ENCODE measurements around the gene PRLR. TPM values are rescaled to one million over a fixed set of nuclear protein-coding genes. Genes with fewer than 3 reads are reported as not detected.
A peak's percentile ranks its signal among the peaks of the same experiment; 100 is the strongest.

The PRLR gene
- total RNA-seq, 4 donors from 2014 or later = 15.8 to 80.6 (median 48.0) TPM

GRCh38 chr5:35227720-35228119 lies 2.6 kb downstream of the PRLR start:
- intact Hi-C loops (cut with DNase I; ENCODE audit: low total_unique reads) = no loop called here
- Histone ChIP-seq H3K27me3 (no peaks in the 10 kb centered on the region), H3K27ac (peak overlapping the region; percentile 39 to 90), H3K4me1 (no peaks in the 10 kb centered on the region), H3K4me3 (peak overlapping the region; percentile 61 to 70), H3K36me3 (no peaks in the 10 kb centered on the region), H3K9me3 (no peaks in the 10 kb centered on the region)
- TF ChIP-seq POLR2A (IDR thresholded peaks at IDR 0.05) = no peak
- TF ChIP-seq, protein P1, sequence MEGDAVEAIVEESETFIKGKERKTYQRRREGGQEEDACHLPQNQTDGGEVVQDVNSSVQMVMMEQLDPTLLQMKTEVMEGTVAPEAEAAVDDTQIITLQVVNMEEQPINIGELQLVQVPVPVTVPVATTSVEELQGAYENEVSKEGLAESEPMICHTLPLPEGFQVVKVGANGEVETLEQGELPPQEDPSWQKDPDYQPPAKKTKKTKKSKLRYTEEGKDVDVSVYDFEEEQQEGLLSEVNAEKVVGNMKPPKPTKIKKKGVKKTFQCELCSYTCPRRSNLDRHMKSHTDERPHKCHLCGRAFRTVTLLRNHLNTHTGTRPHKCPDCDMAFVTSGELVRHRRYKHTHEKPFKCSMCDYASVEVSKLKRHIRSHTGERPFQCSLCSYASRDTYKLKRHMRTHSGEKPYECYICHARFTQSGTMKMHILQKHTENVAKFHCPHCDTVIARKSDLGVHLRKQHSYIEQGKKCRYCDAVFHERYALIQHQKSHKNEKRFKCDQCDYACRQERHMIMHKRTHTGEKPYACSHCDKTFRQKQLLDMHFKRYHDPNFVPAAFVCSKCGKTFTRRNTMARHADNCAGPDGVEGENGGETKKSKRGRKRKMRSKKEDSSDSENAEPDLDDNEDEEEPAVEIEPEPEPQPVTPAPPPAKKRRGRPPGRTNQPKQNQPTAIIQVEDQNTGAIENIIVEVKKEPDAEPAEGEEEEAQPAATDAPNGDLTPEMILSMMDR (IDR thresholded peaks at IDR 0.05) = no peak
- DNase-seq = no peak

GRCh38 chr5:35223787-35224395 lies 6.4 kb downstream of the PRLR start:
- DNase-seq = no peak
- H3K27ac ChIP-seq = peak overlapping the region; percentile 59 to 68

GRCh38 chr5:35220967-35221366 lies 9.3 kb downstream of the PRLR start:
- Histone ChIP-seq H3K27me3 (no peaks in the 10 kb centered on the region), H3K4me3 (no peak overlapping the region), H3K4me1 (peaks cover 0 to 9% of the 10 kb centered on the region in 2 donors), H3K9me3 (no peaks in the 10 kb centered on the region), H3K27ac (peak overlapping the region; percentile 38 to 68), H3K36me3 (no peaks in the 10 kb centered on the region)
- intact Hi-C loops (cut with DNase I; ENCODE audit: low total_unique reads) = no loop called here
- TF ChIP-seq, protein P1 (IDR thresholded peaks at IDR 0.05) = no peak
- no peak for TF ChIP-seq POLR2A (IDR thresholded peaks at IDR 0.05)
- no peak for DNase-seq

More at GRCh38 chr5:35223787-35224395, 6.4 kb downstream of the PRLR start:
- Histone ChIP-seq H3K4me3 (no peak overlapping the region), H3K27me3 (no peaks in the 10 kb centered on the region), H3K4me1 (peaks cover 0 to 9% of the 10 kb centered on the region in 2 donors), H3K36me3 (no peaks in the 10 kb centered on the region), H3K9me3 (no peaks in the 10 kb centered on the region)
- intact Hi-C loops (cut with DNase I; ENCODE audit: low total_unique reads) = no loop called here
- TF ChIP-seq POLR2A (IDR thresholded peaks at IDR 0.05) = no peak

DNA sequence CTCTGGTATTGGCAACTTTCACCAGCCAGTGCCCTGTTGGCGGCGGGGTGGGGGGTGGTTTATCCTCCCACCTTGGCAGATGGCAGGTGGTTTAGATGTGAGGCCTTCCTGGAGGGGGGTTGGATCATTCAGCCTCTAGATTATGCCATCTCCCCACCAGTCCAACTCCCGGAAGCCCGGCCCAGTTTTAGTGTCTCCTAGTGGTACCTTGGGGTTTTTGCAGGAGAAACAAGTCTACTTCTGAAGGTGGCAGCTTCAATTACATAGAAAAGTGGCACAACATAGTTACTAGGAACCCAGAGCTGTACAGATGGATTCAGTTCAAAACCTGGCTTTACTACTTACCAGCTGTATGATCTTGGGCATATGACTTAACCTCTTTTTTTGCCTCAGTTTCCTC lies 11.3 kb downstream of the PRLR start:
- TF ChIP-seq, protein P1 (IDR thresholded peaks at IDR 0.05) = no peak
- no peak for TF ChIP-seq POLR2A (IDR thresholded peaks at IDR 0.05)
- Histone ChIP-seq H3K27me3 (no peaks in the 10 kb centered on the region), H3K4me1 (peaks cover 0 to 9% of the 10 kb centered on the region in 2 donors), H3K36me3 (no peaks in the 10 kb centered on the region), H3K27ac (peak overlapping the region; percentile 38 to 75), H3K4me3 (no peak overlapping the region), H3K9me3 (no peaks in the 10 kb centered on the region)
- intact Hi-C loops (cut with DNase I; ENCODE audit: low total_unique reads) = no loop called here
- DNase-seq = no peak

GRCh38 chr5:35214051-35214450 lies 16.2 kb downstream of the PRLR start:
- Histone ChIP-seq H3K4me1 (no peaks in the 10 kb centered on the region), H3K9me3 (no peaks in the 10 kb centered on the region), H3K4me3 (no peak overlapping the region), H3K27me3 (no peaks in the 10 kb centered on the region), H3K27ac (no peak overlapping the region), H3K36me3 (no peaks in the 10 kb centered on the region)
- no peak for TF ChIP-seq POLR2A (IDR thresholded peaks at IDR 0.05)
- TF ChIP-seq, protein P1 (IDR thresholded peaks at IDR 0.05) = no peak
- intact Hi-C loops (cut with DNase I; ENCODE audit: low total_unique reads) = no loop called here
- DNase-seq = no peak

Measured in uterus (tissue), 4 donors.